OCI-LY3 (cell line): ENCODE measurements around the gene APOL3.

Source experiments
- EZH2phosphoT487 ChIP-seq: fragments of 200-600 bp; shearing (Covaris generic); IDR thresholded peaks from 2 replicates; pipeline ENCODE4 v1.6.1; 2018; ENCODE audit warnings: antibody characterized with exemption, mixed run types, low read depth
- TF ChIP-seq, protein P1 (sequence below): fragments of 200-600, 300-600 bp; sonication (generic); IDR thresholded peaks from 2 replicates; pipeline ENCODE4 v1.5.1; 2014; ENCODE audit warnings: antibody characterized with exemption, low read length, low read depth

DNA sequence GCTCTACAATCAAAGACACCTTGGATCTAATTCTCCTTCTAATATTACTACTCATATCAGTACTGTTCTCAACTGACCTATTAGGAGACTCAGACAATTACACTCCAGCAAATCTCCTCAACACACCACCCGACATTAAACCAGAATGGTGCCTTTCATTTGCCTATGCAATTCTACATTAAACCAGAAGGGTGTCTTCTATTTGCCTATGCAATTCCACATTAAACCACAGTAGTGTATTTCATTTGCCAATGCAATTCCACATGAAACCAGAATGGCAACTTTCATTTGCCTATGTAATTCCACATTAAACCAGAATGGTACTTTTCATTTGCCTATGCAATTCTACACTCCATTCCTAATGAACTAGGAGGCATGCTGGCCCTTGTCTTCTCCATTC, 15.3 kb upstream of the APOL3 start:
- TF ChIP-seq, protein P1, sequence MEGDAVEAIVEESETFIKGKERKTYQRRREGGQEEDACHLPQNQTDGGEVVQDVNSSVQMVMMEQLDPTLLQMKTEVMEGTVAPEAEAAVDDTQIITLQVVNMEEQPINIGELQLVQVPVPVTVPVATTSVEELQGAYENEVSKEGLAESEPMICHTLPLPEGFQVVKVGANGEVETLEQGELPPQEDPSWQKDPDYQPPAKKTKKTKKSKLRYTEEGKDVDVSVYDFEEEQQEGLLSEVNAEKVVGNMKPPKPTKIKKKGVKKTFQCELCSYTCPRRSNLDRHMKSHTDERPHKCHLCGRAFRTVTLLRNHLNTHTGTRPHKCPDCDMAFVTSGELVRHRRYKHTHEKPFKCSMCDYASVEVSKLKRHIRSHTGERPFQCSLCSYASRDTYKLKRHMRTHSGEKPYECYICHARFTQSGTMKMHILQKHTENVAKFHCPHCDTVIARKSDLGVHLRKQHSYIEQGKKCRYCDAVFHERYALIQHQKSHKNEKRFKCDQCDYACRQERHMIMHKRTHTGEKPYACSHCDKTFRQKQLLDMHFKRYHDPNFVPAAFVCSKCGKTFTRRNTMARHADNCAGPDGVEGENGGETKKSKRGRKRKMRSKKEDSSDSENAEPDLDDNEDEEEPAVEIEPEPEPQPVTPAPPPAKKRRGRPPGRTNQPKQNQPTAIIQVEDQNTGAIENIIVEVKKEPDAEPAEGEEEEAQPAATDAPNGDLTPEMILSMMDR: no peak
- TF ChIP-seq EZH2phosphoT487: no peak
